ENCODE data around the gene STXBP6. TPM values are rescaled to one million over a fixed set of nuclear protein-coding genes. Genes with fewer than 3 reads are reported as not detected.

The STXBP6 gene
- total and polyA plus RNA-seq, 2 of the 13 experiments (the other 11 are each of a cell fraction or from before 2014, with no cell fraction given): 35.3 to 42.8 TPM

- 0 out of 2 replicates have a peak, but pooled peaks have one; percentile 7 for TF ChIP-seq ELF3 (CRISPR knock-in tag; IDR thresholded peaks at IDR 0.05)
- TF ChIP-seq FOXA3 (CRISPR knock-in tag; IDR thresholded peaks at IDR 0.05): no peak; the same call in 1 of the 2 replicates
- no peak for TF ChIP-seq HCFC1 (IDR thresholded peaks at IDR 0.05; ENCODE audit: low read depth, low read length)
- TF ChIP-seq, protein P1, sequence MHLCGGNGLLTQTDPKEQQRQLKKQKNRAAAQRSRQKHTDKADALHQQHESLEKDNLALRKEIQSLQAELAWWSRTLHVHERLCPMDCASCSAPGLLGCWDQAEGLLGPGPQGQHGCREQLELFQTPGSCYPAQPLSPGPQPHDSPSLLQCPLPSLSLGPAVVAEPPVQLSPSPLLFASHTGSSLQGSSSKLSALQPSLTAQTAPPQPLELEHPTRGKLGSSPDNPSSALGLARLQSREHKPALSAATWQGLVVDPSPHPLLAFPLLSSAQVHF (CRISPR knock-in tag; IDR thresholded peaks at IDR 0.05): no peak
- TF ChIP-seq UBTF (CRISPR knock-in tag; IDR thresholded peaks at IDR 0.05): no peak
- TF ChIP-seq ARNT2 (CRISPR knock-in tag; IDR thresholded peaks at IDR 0.05; ENCODE audit: low read depth): peak; percentile 19; the same call in 1 of the 2 replicates
- no peak for TF ChIP-seq ZNF672 (CRISPR knock-in tag; IDR thresholded peaks at IDR 0.05)
- TF ChIP-seq ZNF777 (CRISPR knock-in tag; IDR thresholded peaks at IDR 0.05): 0 out of 2 replicates have a peak, but pooled peaks have one; percentile 2
- TF ChIP-seq ZNF44 (CRISPR knock-in tag; IDR thresholded peaks at IDR 0.05): no peak
- no peak for TF ChIP-seq FOSL1 (CRISPR knock-in tag; IDR thresholded peaks at IDR 0.05; ENCODE audit: borderline replicate concordance)
- TF ChIP-seq PRDM4 (CRISPR knock-in tag; IDR thresholded peaks at IDR 0.05; ENCODE audit: borderline replicate concordance): no peak
- TF ChIP-seq MTA3 (CRISPR knock-in tag; IDR thresholded peaks at IDR 0.05): no peak
- TF ChIP-seq ZNF770 (CRISPR knock-in tag; IDR thresholded peaks at IDR 0.05): 0 out of 2 replicates have a peak, but pooled peaks have one; percentile 2
- no peak for TF ChIP-seq CBX2 (IDR thresholded peaks at IDR 0.05; ENCODE audit: low read depth, low read length)
- no peak for TF ChIP-seq CBX2 (CRISPR knock-in tag; IDR thresholded peaks at IDR 0.05; ENCODE audit: low read depth)
- TF ChIP-seq FOXP4 (CRISPR knock-in tag; IDR thresholded peaks at IDR 0.05): no peak
- TF ChIP-seq, protein P2, sequence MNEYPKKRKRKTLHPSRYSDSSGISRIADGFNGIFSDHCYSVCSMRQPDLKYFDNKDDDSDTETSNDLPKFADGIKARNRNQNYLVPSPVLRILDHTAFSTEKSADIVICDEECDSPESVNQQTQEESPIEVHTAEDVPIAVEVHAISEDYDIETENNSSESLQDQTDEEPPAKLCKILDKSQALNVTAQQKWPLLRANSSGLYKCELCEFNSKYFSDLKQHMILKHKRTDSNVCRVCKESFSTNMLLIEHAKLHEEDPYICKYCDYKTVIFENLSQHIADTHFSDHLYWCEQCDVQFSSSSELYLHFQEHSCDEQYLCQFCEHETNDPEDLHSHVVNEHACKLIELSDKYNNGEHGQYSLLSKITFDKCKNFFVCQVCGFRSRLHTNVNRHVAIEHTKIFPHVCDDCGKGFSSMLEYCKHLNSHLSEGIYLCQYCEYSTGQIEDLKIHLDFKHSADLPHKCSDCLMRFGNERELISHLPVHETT (CRISPR knock-in tag; conservative IDR thresholded peaks at IDR 0.05): peak; percentile 10; the same call in 1 of the 2 replicates
Observed at GRCh38 chr14:24840204-24840893, 209.6 kb downstream of the STXBP6 start (continued).

All from HepG2 (cell line).